Thyroid gland (tissue), 4 donors: ENCODE data around the gene CSMD2. TPM values are rescaled to one million over a fixed set of nuclear protein-coding genes. Genes with fewer than 3 reads are reported as not detected.

Source experiments
- DNase-seq, 2 donors: peaks; one replicate each; pipeline ENCODE4 v3.0.0-alpha.2; 2019
- H3K27ac ChIP-seq, 3 donors: fragments of 200-600 bp; sonication (generic); 1 replicate in 2 of 3; 2 replicates in 1 of 3; pipeline ENCODE4 v1.5.1; 2016 to 2019; ENCODE audit warnings: mild to moderate bottlenecking in 1 of 3, moderate library complexity in 1 of 3
- H3K27me3 ChIP-seq: fragments of 200-600 bp; sonication (generic); one replicate; pipeline ENCODE4 v1.5.1; 2019
- H3K36me3 ChIP-seq, 2 donors: fragments of 200-600 bp; sonication (generic); one replicate each; pipeline ENCODE4 v1.5.1; 2016 to 2019
- H3K4me1 ChIP-seq, 2 donors: fragments of 200-600 bp; sonication (generic); one replicate each; pipeline ENCODE4 v1.5.1; 2017 to 2019
- H3K4me3 ChIP-seq, 3 donors: fragments of 200-600 bp; sonication (generic); replicated peaks in 1 of 3; 1 replicate in 2 of 3; 2 replicates in 1 of 3; pipeline ENCODE4 v1.5.1; 2016; ENCODE audit warnings: mild to moderate bottlenecking in 1 of 3
- H3K9me3 ChIP-seq: fragments of 200-600 bp; sonication (generic); one replicate; pipeline ENCODE4 v1.5.1; 2017
- POLR2A ChIP-seq, 2 donors: fragments of 450-650 bp; IDR thresholded peaks; one replicate each; pipeline ENCODE4 v1.6.1; 2017; ENCODE audit warnings: antibody characterized with exemption in 2 of 2, mild to moderate bottlenecking in 2 of 2, moderate library complexity in 1 of 2
- WGBS, 2 donors: methylation state at CpG; one replicate each; pipeline ENCODE4 v1.1.5; 2017; 5-methylcytosine and 5-hydroxymethylcytosine counted together
- intact Hi-C: fragments of 100-400 bp; cut with DNase I; formaldehyde crosslinking; loops from one replicate; pipeline ENCODE4 v1.15.1; 2023
- total RNA-seq, 4 donors: library from RNA; depleted of rRNA; stranded (reverse); fragments of >200 nt; gene quantifications; one replicate each; pipeline ENCODE4 v1.2.3, GENCODE V29; 2016
- TF ChIP-seq, protein P1 (sequence below), 6 experiments: fragments of 200-600 bp in 3 of 6; fragments of 450-650 bp in 3 of 6; sonication (generic) in 3 of 6; IDR thresholded peaks; one replicate each; pipeline ENCODE4 v1.5.1; 2016 to 2019; ENCODE audit warnings: antibody characterized with exemption in 6 of 6, mild to moderate bottlenecking in 2 of 6, inconsistent platforms in 1 of 6, moderate library complexity in 1 of 6

CSMD2 gene
- total RNA-seq, 4 donors from 2014 or later, result 0.10 to 0.45 (median 0.13) TPM; not detected in 1

DNA sequence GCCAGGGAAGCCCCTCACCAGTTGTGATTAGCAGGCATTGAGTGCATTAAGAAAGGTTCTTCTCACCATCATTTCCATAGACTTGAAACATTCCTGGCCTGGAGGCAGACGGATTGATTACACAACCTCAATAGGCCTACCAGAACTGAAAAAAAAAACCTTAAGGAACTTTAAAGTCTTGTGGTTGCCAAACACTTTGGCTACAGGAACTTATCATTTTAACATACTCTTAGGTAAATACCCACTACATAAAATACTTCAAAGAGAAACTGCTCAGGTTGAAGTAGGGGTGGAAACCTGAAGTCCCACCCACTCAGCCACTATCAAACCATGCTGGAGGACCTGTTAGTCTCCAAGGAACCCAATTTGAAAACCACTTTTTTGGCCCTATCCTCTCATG is 323.5 kb downstream of the CSMD2 start:
- no peak for DNase-seq
- no peaks in the 10 kb centered on the region for H3K4me1 ChIP-seq
- H3K27me3 ChIP-seq, result no peaks in the 10 kb centered on the region
- H3K36me3 ChIP-seq, result no peaks in the 10 kb centered on the region
- H3K9me3 ChIP-seq, result no peaks in the 10 kb centered on the region
- H3K27ac ChIP-seq, result no peak overlapping the region
- 46 to 50% methylated on average over 1 of the region's 1 CpG for WGBS, 2 donors
- TF ChIP-seq POLR2A (IDR thresholded peaks at IDR 0.05), result no peak
- TF ChIP-seq, protein P1, sequence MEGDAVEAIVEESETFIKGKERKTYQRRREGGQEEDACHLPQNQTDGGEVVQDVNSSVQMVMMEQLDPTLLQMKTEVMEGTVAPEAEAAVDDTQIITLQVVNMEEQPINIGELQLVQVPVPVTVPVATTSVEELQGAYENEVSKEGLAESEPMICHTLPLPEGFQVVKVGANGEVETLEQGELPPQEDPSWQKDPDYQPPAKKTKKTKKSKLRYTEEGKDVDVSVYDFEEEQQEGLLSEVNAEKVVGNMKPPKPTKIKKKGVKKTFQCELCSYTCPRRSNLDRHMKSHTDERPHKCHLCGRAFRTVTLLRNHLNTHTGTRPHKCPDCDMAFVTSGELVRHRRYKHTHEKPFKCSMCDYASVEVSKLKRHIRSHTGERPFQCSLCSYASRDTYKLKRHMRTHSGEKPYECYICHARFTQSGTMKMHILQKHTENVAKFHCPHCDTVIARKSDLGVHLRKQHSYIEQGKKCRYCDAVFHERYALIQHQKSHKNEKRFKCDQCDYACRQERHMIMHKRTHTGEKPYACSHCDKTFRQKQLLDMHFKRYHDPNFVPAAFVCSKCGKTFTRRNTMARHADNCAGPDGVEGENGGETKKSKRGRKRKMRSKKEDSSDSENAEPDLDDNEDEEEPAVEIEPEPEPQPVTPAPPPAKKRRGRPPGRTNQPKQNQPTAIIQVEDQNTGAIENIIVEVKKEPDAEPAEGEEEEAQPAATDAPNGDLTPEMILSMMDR (IDR thresholded peaks at IDR 0.05), result no peak
- H3K4me3 ChIP-seq, result no peak overlapping the region
- intact Hi-C loops, result no loop called here

DNA sequence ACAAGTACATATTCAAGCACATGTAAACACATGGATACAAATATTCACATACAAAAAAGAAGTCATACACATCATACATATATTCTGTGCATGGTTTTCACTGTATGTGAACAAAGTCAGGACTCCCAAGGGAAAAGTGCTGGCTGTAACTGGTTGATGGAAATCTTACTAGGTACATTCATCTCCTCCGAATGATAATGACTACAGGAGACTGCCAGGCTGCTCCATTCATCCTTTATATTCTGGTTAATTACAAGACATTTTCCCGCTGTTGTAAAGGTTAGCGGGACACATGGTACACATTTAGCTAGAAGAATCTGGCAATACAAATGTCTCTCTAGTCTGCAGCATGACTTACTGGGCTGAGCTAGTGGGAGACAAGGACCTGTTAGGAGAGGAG is 327.4 kb downstream of the CSMD2 start:
- Histone ChIP-seq H3K27me3 (no peaks in the 10 kb centered on the region), H3K36me3 (no peaks in the 10 kb centered on the region), H3K4me3 (no peak overlapping the region), H3K9me3 (no peaks in the 10 kb centered on the region), H3K4me1 (no peaks in the 10 kb centered on the region), H3K27ac (no peak overlapping the region)
- 86 to 87% methylated on average over 3 of the region's 3 CpGs for WGBS, 2 donors
- no peak for DNase-seq
- intact Hi-C loops, result no loop called here
- TF ChIP-seq POLR2A (IDR thresholded peaks at IDR 0.05), result no peak
- TF ChIP-seq, protein P1 (IDR thresholded peaks at IDR 0.05), result no peak

DNA sequence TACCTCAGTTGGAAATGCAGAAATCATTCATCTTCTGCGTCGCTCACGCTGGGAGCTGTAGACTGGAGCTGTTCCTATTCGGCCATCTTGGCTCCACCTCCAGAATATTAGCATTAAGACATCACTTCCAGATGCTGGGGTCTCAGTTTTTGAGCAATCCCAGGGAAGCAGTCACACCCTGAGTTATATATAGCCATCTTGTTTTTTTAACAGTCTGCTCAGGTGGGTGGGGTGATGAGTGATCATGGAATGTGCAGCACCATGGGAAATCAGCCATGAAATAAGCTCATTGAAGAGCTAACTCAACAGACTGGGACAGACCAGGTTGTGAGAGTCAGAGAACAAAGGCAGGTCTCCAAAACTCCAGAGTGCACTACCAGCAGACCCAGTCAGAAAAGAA is 328.1 kb downstream of the CSMD2 start:
- Histone ChIP-seq H3K27me3 (no peaks in the 10 kb centered on the region), H3K36me3 (no peaks in the 10 kb centered on the region), H3K9me3 (no peaks in the 10 kb centered on the region), H3K4me3 (no peak overlapping the region), H3K27ac (no peak overlapping the region), H3K4me1 (no peaks in the 10 kb centered on the region)
- WGBS, 2 donors, result 95 to 99% methylated on average over 4 of the region's 4 CpGs
- intact Hi-C loops, result no loop called here
- peak in 1 of 2 donors; percentile 13 for DNase-seq
- TF ChIP-seq, protein P1 (IDR thresholded peaks at IDR 0.05), result no peak
- no peak for TF ChIP-seq POLR2A (IDR thresholded peaks at IDR 0.05)

DNA sequence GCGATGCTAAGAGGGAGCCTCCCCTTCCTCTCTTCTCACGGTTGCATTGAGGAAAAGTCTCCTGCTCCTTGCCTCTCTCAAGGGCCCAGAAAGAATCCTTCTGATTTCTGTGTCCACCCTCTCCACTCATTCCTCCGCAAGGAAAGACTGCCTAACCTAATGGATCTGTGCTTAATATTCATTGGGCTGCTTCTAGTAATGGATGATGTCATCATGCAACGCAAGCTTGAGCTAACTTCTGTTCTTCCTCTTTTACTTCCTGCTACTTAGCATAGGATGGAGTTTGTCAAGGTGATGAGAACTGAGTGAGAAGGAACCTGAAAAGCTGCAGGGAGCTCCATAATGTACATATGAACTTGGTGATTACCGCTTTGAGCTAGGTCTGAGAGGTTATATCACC is 336.4 kb downstream of the CSMD2 start:
- Histone ChIP-seq H3K27me3 (no peaks in the 10 kb centered on the region), H3K36me3 (no peaks in the 10 kb centered on the region), H3K9me3 (no peaks in the 10 kb centered on the region), H3K4me1 (no peaks in the 10 kb centered on the region), H3K27ac (no peak overlapping the region), H3K4me3 (no peak overlapping the region)
- intact Hi-C loops, result no loop called here
- TF ChIP-seq POLR2A (IDR thresholded peaks at IDR 0.05), result no peak
- TF ChIP-seq, protein P1 (IDR thresholded peaks at IDR 0.05), result no peak
- no peak for DNase-seq
- 82 to 90% methylated on average over 5 of the region's 5 CpGs for WGBS, 2 donors

DNA sequence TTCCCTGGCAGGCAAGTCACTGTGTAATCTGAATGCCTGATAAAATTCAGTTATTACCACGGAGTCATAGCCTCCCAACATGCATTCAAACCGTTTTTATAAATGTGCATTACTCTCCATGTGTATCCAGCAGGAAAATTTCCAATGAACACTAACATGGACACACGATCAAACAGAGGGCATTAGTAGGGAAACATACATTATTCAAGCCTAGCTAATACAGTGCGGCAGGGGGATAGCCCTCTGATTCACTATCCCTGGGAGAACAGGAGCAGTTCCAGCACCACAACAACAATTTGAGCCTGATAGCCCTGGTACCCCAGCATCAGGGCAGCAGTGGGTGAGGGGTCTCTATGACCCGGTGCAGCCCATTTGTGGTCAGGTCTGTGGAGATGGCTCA is 337.0 kb downstream of the CSMD2 start:
- no peak overlapping the region for H3K27ac ChIP-seq
- no peak overlapping the region for H3K4me3 ChIP-seq
- H3K9me3 ChIP-seq, result no peaks in the 10 kb centered on the region
- 47 to 73% methylated on average over 5 of the region's 5 CpGs for WGBS, 2 donors
- H3K27me3 ChIP-seq, result no peaks in the 10 kb centered on the region
- no peaks in the 10 kb centered on the region for H3K36me3 ChIP-seq
- intact Hi-C loops, result no loop called here
- TF ChIP-seq, protein P1 (IDR thresholded peaks at IDR 0.05), result no peak
- TF ChIP-seq POLR2A (IDR thresholded peaks at IDR 0.05), result no peak
- H3K4me1 ChIP-seq, result no peaks in the 10 kb centered on the region
- no peak for DNase-seq
